ENCODE data around the gene WDR5.

GRCh38 chr9:134132208-134132870 is 3.5 kb upstream of the WDR5 start:
- no peak for TF ChIP-seq CTCF (IDR thresholded peaks at IDR 0.05; ENCODE audit: low read length)
- no peak for TF ChIP-seq EZH2phosphoT487 (IDR thresholded peaks at IDR 0.05; ENCODE audit: low read length)
